ENCODE data around the gene TMCO2.

DNA sequence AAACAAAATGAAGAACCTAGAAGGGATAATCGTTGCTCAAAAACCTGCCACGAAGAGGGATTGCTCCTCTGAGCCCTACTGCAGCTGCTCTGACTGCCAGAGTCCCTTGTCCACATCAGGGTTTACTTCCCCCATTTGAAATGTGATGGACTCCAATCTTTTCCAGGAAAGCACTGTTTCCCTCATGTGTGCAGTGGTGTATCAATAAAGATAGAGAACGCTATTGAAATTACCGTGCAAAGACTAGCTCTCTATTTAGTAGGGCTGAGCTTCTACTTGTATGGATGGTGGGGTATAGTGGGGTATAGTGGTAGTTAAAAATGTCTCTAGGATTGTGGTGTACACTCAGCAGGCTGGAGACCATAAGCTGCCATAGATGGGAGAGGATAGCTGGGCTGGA lies 3.7 kb downstream of the TMCO2 start:
- no peak for TF ChIP-seq EZH2 (IDR thresholded peaks at IDR 0.05; ENCODE audit: insufficient read depth, poor library complexity, severe bottlenecking)
- TF ChIP-seq EZH2phosphoT487 (IDR thresholded peaks at IDR 0.05; ENCODE audit: insufficient read depth, low read depth): no peak

All from GM23248 (cell line).